ENCODE data around the gene CD28. TPM values are rescaled to one million over a fixed set of nuclear protein-coding genes. Genes with fewer than 3 reads are reported as not detected.

Gene CD28
- total and polyA plus RNA-seq, 10 of the 15 experiments (the other 5 are each of a cell fraction or from before 2014, with no cell fraction given): 0.03 to 0.23 (median 0.04) TPM; not detected in 7

DNA sequence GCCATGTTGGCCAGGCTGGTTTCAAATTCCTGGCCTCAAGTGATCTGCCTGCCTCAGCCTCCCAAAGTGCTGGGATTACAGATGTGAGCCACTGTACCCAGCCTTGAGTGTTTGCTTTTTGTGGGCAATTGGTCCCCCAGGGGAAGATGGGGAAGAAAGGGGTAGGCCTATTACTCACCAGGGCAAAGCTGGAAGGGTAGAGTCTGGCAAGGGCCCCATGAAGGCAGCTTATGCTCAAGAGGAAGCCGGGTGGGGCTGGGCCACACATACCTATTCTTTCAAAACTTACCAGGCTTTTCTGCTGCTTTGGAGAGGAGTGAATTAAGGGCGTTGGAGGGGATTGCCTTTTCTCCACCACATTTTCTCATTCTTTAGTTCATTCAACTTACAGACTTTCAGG lies 24.5 kb upstream of the CD28 start:
- Histone ChIP-seq H3K4me1 (ENCODE audit: control insufficient read depth, insufficient read depth, low read length) (no peaks in the 10 kb centered on the region), H3K36me3 (ENCODE audit: control insufficient read depth in 2 of 2, insufficient read depth in 2 of 2, low read length in 1 of 2) (no peaks in the 10 kb centered on the region), H3K9me3 (replicated peaks; ENCODE audit: control insufficient read depth, insufficient read depth, low read length) (no peaks in the 10 kb centered on the region), H3K4me3 (no peak overlapping the region), H3K27ac (ENCODE audit: control insufficient read depth, insufficient read depth) (no peak overlapping the region), H2AFZ (ENCODE audit: control insufficient read depth, low read depth, low read length) (no peak overlapping the region), H3K9ac (ENCODE audit: control insufficient read depth, insufficient read depth, low read length) (no peak overlapping the region), H4K20me1 (ENCODE audit: control insufficient read depth, insufficient read depth) (no peaks in the 10 kb centered on the region), H3K27me3 (replicated peaks in 1 of 2; ENCODE audit: control insufficient read depth in 2 of 2, insufficient read depth in 2 of 2, low read length in 1 of 2) (no peaks in the 10 kb centered on the region), H3K79me2 (ENCODE audit: control insufficient read depth, insufficient read depth, low read length) (no peaks in the 10 kb centered on the region), H3K4me2 (ENCODE audit: control insufficient read depth, insufficient read depth) (no peak overlapping the region)
- in situ Hi-C loops (cut with MboI) (no loop called here), intact Hi-C loops (cut with micrococcal nuclease; ENCODE audit: unreplicated experiment) (no loop called here)
- no TSS peak for BruUV-seq (replicated peaks)
- ChIA-PET CTCF (no interaction called here), RAD21 (ENCODE audit: unreplicated experiment) (no interaction called here), POLR2A (no interaction called here), SMC1A (ENCODE audit: uncharacterized antibody, unreplicated experiment) (interaction anchor here (1.0 kb wide), 1 partner anchor 99 kb away, joined by 4 read pairs; no protein-coding TSS in a partner anchor)
- no peak for FAIRE-seq
- 26% methylated on average over 2 of the region's 2 CpGs for WGBS (ENCODE audit: insufficient coverage, insufficient replicate concordance, low lambda C conversion rate, missing lambda C conversion rate)
- ATAC-seq: no peak
- no peak for DNase-seq (ENCODE audit: low read depth, low spot score)
- TF ChIP-seq PML (IDR thresholded peaks at IDR 0.05; ENCODE audit: low read length) (no peak), BCLAF1 (IDR thresholded peaks at IDR 0.05) (no peak), PAX5 (IDR thresholded peaks at IDR 0.05; ENCODE audit: borderline replicate concordance, low read depth, low read length) (no peak), NBN (IDR thresholded peaks at IDR 0.05) (no peak), SIN3A (IDR thresholded peaks at IDR 0.05; ENCODE audit: low read depth, low read length) (no peak), JUND (IDR thresholded peaks at IDR 0.05; ENCODE audit: low read depth, low read length) (no peak), ZSCAN29 (IDR thresholded peaks at IDR 0.05) (no peak)

All from GM12878 (cell line).